ENCODE measurements around the gene ACOD1.

ACOD1 gene

DNA sequence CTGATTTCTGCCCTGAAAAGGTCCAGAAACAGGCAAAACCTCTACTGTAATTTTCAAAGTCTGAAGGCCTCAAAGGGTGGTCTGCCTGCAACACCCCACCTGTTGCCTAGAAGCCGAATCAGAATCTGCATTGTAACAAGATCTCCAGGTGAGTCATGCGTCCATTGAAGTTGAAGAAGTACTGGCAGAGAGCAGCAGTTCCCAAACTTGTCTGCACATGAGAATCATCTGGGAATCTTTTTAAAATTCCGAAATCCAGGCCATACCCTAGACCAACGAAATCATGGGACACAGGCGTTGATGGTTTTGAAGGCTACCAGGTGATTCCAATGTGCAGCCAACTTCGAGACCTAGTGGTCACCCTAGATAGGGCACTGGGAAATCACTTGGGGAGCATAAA is 27.6 kb downstream of the ACOD1 start:
- no peaks in the 10 kb centered on the region for H3K79me2 ChIP-seq (ENCODE audit: low read length)
- H3K4me2 ChIP-seq (ENCODE audit: low read length) = no peak overlapping the region
- H3K27me3 ChIP-seq (ENCODE audit: low read depth, low read length) = peaks cover 17% of the 10 kb centered on the region
- no peak overlapping the region for H2AFZ ChIP-seq (ENCODE audit: low read depth, low read length)
- no peaks in the 10 kb centered on the region for H3K9me3 ChIP-seq (ENCODE audit: insufficient read depth, low read length)
- H3K27ac ChIP-seq (ENCODE audit: low read length) = no peak overlapping the region
- H3K9ac ChIP-seq (ENCODE audit: low read length) = no peak overlapping the region
- H3K36me3 ChIP-seq (replicated peaks; ENCODE audit: low read depth, low read length) = no peaks in the 10 kb centered on the region
- H4K20me1 ChIP-seq (ENCODE audit: insufficient read depth, low read length) = no peaks in the 10 kb centered on the region
- H3K4me1 ChIP-seq (ENCODE audit: low read length) = 0 out of 2 replicates have a peak, but pooled peaks cover 5% of the 10 kb centered on the region
- TF ChIP-seq EZH2phosphoT487 (IDR thresholded peaks at IDR 0.05; ENCODE audit: low read depth) = no peak
- TF ChIP-seq, protein P1, sequence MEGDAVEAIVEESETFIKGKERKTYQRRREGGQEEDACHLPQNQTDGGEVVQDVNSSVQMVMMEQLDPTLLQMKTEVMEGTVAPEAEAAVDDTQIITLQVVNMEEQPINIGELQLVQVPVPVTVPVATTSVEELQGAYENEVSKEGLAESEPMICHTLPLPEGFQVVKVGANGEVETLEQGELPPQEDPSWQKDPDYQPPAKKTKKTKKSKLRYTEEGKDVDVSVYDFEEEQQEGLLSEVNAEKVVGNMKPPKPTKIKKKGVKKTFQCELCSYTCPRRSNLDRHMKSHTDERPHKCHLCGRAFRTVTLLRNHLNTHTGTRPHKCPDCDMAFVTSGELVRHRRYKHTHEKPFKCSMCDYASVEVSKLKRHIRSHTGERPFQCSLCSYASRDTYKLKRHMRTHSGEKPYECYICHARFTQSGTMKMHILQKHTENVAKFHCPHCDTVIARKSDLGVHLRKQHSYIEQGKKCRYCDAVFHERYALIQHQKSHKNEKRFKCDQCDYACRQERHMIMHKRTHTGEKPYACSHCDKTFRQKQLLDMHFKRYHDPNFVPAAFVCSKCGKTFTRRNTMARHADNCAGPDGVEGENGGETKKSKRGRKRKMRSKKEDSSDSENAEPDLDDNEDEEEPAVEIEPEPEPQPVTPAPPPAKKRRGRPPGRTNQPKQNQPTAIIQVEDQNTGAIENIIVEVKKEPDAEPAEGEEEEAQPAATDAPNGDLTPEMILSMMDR (IDR thresholded peaks at IDR 0.05; ENCODE audit: low read depth, low read length) = no peak
- H3K4me3 ChIP-seq (ENCODE audit: low read length) = no peak overlapping the region

DNA sequence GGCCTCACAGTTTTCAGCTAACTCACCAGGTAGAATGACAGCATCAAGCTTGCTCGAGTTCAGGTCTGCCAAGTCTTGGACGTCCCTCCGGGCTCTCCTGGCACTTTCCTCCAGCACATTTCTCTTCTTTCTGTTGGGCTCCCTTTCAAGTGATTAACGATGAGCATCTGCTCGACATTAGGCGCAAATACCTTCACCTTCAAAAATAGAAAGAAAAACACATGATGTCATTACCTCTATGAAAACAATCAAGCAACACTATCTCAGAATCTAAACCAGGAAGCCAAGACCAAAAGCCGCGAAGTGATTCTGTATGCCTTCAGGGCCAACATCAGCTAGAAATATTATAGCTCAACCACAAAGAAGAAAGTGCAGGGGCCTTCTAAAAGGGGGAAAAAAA is 28.2 kb downstream of the ACOD1 start:
- Histone ChIP-seq H3K27me3 (ENCODE audit: low read depth, low read length) (peaks cover 19% of the 10 kb centered on the region), H3K4me1 (ENCODE audit: low read length) (0 out of 2 replicates have a peak, but pooled peaks cover 5% of the 10 kb centered on the region), H3K9me3 (ENCODE audit: insufficient read depth, low read length) (no peaks in the 10 kb centered on the region), H4K20me1 (ENCODE audit: insufficient read depth, low read length) (no peaks in the 10 kb centered on the region), H3K9ac (ENCODE audit: low read length) (no peak overlapping the region), H3K79me2 (ENCODE audit: low read length) (no peaks in the 10 kb centered on the region), H3K4me3 (ENCODE audit: low read length) (no peak overlapping the region), H2AFZ (ENCODE audit: low read depth, low read length) (no peak overlapping the region), H3K36me3 (replicated peaks; ENCODE audit: low read depth, low read length) (no peaks in the 10 kb centered on the region), H3K27ac (ENCODE audit: low read length) (no peak overlapping the region), H3K4me2 (ENCODE audit: low read length) (no peak overlapping the region)
- no peak for TF ChIP-seq EZH2phosphoT487 (IDR thresholded peaks at IDR 0.05; ENCODE audit: low read depth)
- TF ChIP-seq, protein P1 (IDR thresholded peaks at IDR 0.05; ENCODE audit: low read depth, low read length) = no peak

DNA sequence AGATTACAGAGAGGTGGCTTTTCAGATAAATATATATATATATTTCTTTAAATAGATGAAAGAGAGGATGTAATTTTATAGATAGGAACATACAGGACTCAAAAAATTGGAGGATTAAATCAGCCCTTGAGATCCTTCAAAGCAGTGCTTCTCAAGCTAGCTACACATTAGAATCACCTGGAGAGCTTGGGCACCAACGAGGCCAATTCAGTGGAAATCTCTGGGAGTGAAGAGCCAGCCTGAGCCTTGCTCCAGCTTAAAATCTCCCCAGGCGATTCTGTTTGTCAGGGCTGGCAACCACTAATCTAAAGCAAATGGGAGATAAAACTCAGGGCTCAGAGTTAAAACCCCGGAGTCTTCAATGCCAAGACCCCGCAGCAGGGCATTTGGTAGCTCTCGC is 28.6 kb downstream of the ACOD1 start:
- Histone ChIP-seq H4K20me1 (ENCODE audit: insufficient read depth, low read length) (no peaks in the 10 kb centered on the region), H3K4me1 (ENCODE audit: low read length) (peaks cover 5% of the 10 kb centered on the region; the same call in 1 of the 2 replicates), H3K27me3 (ENCODE audit: low read depth, low read length) (peaks cover 21% of the 10 kb centered on the region), H3K36me3 (replicated peaks; ENCODE audit: low read depth, low read length) (no peaks in the 10 kb centered on the region), H3K4me2 (ENCODE audit: low read length) (no peak overlapping the region), H3K27ac (ENCODE audit: low read length) (no peak overlapping the region), H3K9ac (ENCODE audit: low read length) (no peak overlapping the region), H3K79me2 (ENCODE audit: low read length) (no peaks in the 10 kb centered on the region), H3K9me3 (ENCODE audit: insufficient read depth, low read length) (no peaks in the 10 kb centered on the region), H3K4me3 (ENCODE audit: low read length) (no peak overlapping the region), H2AFZ (ENCODE audit: low read depth, low read length) (no peak overlapping the region)
- TF ChIP-seq EZH2phosphoT487 (IDR thresholded peaks at IDR 0.05; ENCODE audit: low read depth) = no peak
- TF ChIP-seq, protein P1 (IDR thresholded peaks at IDR 0.05; ENCODE audit: low read depth, low read length) = no peak

DNA sequence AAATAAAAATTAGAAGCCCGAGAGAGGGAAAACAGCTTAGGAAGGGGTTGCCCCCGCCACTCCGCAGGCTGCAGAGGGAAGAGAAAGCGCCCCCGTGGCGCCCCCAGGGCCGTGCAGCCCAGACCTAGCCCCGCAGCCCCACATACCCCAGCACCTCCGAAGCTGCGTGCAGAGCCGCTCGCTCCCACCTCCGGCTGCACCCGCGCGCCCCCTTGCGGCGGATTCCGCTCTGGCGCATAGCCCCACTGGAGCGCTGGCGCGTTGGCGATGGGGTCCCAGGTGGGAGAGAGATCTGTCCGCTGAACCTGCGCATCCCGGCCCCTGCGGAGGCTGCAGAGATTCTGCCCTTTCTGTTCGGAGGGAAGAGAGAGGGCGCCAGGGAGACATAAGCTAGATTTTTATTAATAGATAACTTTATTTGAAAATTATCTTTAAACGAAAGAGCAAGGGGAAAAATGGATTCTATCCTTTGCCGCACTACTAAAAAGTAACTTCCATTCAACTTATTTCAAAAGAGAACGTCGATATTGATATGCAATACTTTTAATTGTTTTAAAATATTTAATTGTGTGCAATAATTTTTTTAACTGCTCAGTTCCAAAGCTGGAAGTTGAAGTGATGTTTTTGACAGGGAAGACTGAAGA is 31.9 kb downstream of the ACOD1 start:
- no peak overlapping the region for H3K27ac ChIP-seq (ENCODE audit: low read length)

More for the DNA sequence above, 31.9 kb downstream of the ACOD1 start:
- H3K9me3 ChIP-seq (ENCODE audit: insufficient read depth, low read length) = no peaks in the 10 kb centered on the region
- H2AFZ ChIP-seq (ENCODE audit: low read depth, low read length) = no peak overlapping the region
- TF ChIP-seq, protein P1 (IDR thresholded peaks at IDR 0.05; ENCODE audit: low read depth, low read length) = peak; percentile 94
- TF ChIP-seq EZH2phosphoT487 (IDR thresholded peaks at IDR 0.05; ENCODE audit: low read depth) = no peak
- no peak overlapping the region for H3K9ac ChIP-seq (ENCODE audit: low read length)
- peaks cover 9% of the 10 kb centered on the region; the same call in 1 of the 2 replicates for H3K4me1 ChIP-seq (ENCODE audit: low read length)
- H4K20me1 ChIP-seq (ENCODE audit: insufficient read depth, low read length) = no peaks in the 10 kb centered on the region
- H3K27me3 ChIP-seq (ENCODE audit: low read depth, low read length) = peaks cover 23% of the 10 kb centered on the region
- H3K4me2 ChIP-seq (ENCODE audit: low read length) = peak overlapping the region; percentile 68
- no peaks in the 10 kb centered on the region for H3K36me3 ChIP-seq (replicated peaks; ENCODE audit: low read depth, low read length)
- H3K79me2 ChIP-seq (ENCODE audit: low read length) = no peaks in the 10 kb centered on the region
- peak overlapping the region; percentile 63 for H3K4me3 ChIP-seq (ENCODE audit: low read length)
